ENCODE measurements around the gene CD2BP2. TPM values are rescaled to one million over a fixed set of nuclear protein-coding genes. Genes with fewer than 3 reads are reported as not detected.

The CD2BP2 gene
- total RNA-seq, 2 donors from 2014 or later, result 44.8 to 76.1 TPM

GRCh38 chr16:30377050-30377811, 22.1 kb upstream of the CD2BP2 start:
- H3K4me3 ChIP-seq, result peak overlapping the region; percentile 61
- H3K9me3 ChIP-seq, result no peaks in the 10 kb centered on the region
- intact Hi-C loops (cut with DNase I), result no loop called here
- H3K36me3 ChIP-seq, result no peaks in the 10 kb centered on the region
- TF ChIP-seq, protein P1, sequence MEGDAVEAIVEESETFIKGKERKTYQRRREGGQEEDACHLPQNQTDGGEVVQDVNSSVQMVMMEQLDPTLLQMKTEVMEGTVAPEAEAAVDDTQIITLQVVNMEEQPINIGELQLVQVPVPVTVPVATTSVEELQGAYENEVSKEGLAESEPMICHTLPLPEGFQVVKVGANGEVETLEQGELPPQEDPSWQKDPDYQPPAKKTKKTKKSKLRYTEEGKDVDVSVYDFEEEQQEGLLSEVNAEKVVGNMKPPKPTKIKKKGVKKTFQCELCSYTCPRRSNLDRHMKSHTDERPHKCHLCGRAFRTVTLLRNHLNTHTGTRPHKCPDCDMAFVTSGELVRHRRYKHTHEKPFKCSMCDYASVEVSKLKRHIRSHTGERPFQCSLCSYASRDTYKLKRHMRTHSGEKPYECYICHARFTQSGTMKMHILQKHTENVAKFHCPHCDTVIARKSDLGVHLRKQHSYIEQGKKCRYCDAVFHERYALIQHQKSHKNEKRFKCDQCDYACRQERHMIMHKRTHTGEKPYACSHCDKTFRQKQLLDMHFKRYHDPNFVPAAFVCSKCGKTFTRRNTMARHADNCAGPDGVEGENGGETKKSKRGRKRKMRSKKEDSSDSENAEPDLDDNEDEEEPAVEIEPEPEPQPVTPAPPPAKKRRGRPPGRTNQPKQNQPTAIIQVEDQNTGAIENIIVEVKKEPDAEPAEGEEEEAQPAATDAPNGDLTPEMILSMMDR (IDR thresholded peaks at IDR 0.05), result no peak
- H3K4me1 ChIP-seq, result peaks cover 5% of the 10 kb centered on the region
- H3K27ac ChIP-seq, result peak overlapping the region; percentile 100
- H3K27me3 ChIP-seq, result no peaks in the 10 kb centered on the region
- DNase-seq, result no peak
- peak overlapping the region; percentile 84 to 93 for H3K9ac ChIP-seq (ENCODE audit: low read depth in 2 of 2, low read length in 2 of 2)

DNA sequence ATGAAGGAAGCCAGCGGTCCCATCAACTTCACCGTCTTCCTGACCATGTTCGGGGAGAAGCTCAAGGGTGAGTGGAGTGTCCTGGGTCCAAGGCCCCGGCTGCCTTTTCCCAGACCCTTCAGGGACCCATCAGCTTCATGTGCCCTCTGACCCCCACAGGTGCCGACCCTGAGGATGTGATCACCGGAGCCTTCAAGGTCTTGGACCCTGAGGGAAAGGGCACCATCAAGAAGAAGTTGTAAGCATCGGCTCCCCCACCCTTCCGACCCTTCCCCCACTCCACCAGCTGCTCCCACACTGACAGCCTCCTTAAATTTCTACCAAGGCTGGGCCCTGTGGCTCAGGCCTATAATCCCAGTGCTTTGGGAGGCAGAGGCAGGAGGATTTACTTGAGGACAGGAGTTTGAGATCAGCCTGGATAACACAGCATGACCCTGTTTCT, 21.4 kb upstream of the CD2BP2 start:
- no peak for DNase-seq
- H3K9me3 ChIP-seq, result no peaks in the 10 kb centered on the region
- no peak overlapping the region for H3K4me3 ChIP-seq
- TF ChIP-seq, protein P1 (IDR thresholded peaks at IDR 0.05), result no peak
- peak overlapping the region; percentile 100 for H3K27ac ChIP-seq
- intact Hi-C loops (cut with DNase I), result no loop called here
- H3K4me1 ChIP-seq, result peaks cover 5% of the 10 kb centered on the region
- H3K9ac ChIP-seq (ENCODE audit: low read depth in 2 of 2, low read length in 2 of 2), result no peak overlapping the region
- H3K36me3 ChIP-seq, result no peaks in the 10 kb centered on the region
- no peaks in the 10 kb centered on the region for H3K27me3 ChIP-seq

DNA sequence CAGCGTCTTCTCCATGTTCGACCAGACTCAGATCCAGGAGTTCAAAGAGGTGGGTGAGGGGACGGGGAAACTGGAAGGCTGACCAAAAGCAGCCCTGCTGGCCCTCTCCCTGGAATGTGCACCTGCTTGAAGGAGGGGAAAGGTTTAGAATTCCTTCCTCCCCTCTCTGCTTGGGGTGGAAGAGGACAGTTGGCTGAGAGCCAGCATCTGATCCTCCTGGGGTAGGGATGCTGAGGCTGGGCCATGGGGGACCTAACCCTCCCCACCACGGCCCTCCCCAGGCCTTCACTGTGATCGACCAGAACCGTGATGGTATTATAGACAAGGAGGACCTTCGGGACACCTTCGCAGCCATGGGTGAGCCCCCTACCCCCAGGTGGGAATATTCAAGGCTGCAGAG, 20.8 kb upstream of the CD2BP2 start:
- no peak for DNase-seq
- no peak overlapping the region for H3K27ac ChIP-seq
- intact Hi-C loops (cut with DNase I), result no loop called here
- H3K36me3 ChIP-seq, result no peaks in the 10 kb centered on the region
- H3K4me3 ChIP-seq, result no peak overlapping the region
- H3K4me1 ChIP-seq, result peaks cover 5% of the 10 kb centered on the region
- no peaks in the 10 kb centered on the region for H3K27me3 ChIP-seq
- H3K9ac ChIP-seq (ENCODE audit: low read depth in 2 of 2, low read length in 2 of 2), result no peak overlapping the region
- TF ChIP-seq, protein P1 (IDR thresholded peaks at IDR 0.05), result no peak
- no peaks in the 10 kb centered on the region for H3K9me3 ChIP-seq

DNA sequence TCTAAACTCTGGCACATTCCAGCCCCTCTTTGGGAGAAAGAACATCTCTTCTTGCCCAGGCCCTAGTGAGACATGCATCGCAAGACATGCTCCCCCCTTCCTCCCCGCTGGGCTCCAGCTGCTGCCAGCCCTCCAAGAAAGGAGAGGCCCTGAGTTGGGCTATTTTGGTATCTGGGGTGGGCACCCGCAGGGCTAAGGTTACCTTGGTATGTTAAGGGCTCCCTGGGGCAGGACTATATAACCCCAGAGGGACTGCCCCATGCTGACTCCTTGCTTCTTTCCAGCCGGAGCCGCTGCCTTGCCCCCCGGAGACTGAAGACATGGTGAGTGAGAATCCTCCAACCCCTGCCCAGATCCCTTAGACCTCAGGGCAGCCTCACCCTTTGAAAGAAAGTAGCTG, 19.4 kb upstream of the CD2BP2 start, which contains the start of gene MYL11:
Gene MYL11 (plus strand): TSS at position 265 of the 400 bp plus-strand sequence. CDS start 56 bp downstream, at position 321.
- H3K36me3 ChIP-seq, result no peaks in the 10 kb centered on the region
- DNase-seq, result no peak
- TF ChIP-seq, protein P1 (IDR thresholded peaks at IDR 0.05), result no peak
- H3K9me3 ChIP-seq, result no peaks in the 10 kb centered on the region
- H3K9ac ChIP-seq (ENCODE audit: low read depth in 2 of 2, low read length in 2 of 2), result no peak within 1 kb of the TSS
- H3K27ac ChIP-seq, result no peak within 1 kb of the TSS
- no peak within 1 kb of the TSS for H3K4me3 ChIP-seq
- peaks cover 5% of the 10 kb centered on the region for H3K4me1 ChIP-seq
- intact Hi-C loops (cut with DNase I), result no loop called here
- no peaks in the 10 kb centered on the region for H3K27me3 ChIP-seq

GRCh38 chr16:30372725-30373124, 17.6 kb upstream of the CD2BP2 start:
- Histone ChIP-seq H3K4me1 (peaks cover 14% of the 10 kb centered on the region), H3K9ac (ENCODE audit: low read depth in 2 of 2, low read length in 2 of 2) (no peak overlapping the region), H3K27ac (no peak overlapping the region), H3K36me3 (no peaks in the 10 kb centered on the region), H3K4me3 (no peak overlapping the region), H3K9me3 (no peaks in the 10 kb centered on the region), H3K27me3 (no peaks in the 10 kb centered on the region)
- TF ChIP-seq, protein P1 (IDR thresholded peaks at IDR 0.05), result no peak
- no peak for DNase-seq
- intact Hi-C loops (cut with DNase I), result no loop called here
